NCI-H446 (cell line): ENCODE results near the gene KRTAP12-3.
"Not testable (repeated sequence)": the region's sequence is repeated elsewhere in the genome, so short reads cannot be mapped to it uniquely, and the experiment has no call there.

ENCODE experiments used
- DNase-seq, 2 experiments: peaks; one replicate each; lab custom pipeline; 2025; lab: John Stamatoyannopoulos, UW

Gene KRTAP12-3

DNA sequence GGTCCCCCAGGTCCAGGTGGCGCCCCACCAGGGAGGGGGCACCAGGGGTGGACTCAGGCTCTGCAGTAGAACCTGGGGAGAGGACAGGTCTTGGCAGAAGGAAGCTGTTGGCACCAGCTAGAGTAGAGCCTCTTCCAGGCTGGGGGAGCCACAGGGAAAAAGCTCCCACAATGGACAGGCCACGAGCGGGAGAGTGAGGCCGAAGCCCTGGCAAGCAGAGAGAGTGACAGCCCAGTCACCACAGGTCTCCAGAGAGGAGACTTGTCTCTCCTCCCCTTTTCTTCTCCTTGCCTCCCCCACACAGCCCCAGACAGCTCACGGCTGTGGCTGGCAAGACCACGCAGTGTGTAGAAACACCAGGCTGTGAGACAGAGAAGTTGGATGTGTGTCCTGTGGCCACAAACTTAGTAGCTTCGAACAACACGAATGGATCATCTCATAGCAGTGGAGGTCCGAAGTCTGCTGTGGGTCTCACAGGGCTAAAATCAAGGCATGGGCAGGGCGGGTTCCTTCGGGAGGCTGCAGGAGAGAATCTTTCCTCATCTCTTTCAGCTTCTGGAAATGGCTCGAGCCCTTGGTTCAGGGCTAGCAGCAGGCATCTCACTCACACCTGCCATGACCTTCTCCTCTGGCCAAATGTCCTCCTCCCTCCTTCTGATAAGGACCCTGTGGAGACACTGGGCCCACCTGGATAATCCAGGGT is 6.6 kb upstream of the KRTAP12-3 start:
- no peak for DNase-seq

- no peak for DNase-seq
Measured at GRCh38 chr21:44653123-44653522, 4.6 kb upstream of the KRTAP12-3 start.

DNA sequence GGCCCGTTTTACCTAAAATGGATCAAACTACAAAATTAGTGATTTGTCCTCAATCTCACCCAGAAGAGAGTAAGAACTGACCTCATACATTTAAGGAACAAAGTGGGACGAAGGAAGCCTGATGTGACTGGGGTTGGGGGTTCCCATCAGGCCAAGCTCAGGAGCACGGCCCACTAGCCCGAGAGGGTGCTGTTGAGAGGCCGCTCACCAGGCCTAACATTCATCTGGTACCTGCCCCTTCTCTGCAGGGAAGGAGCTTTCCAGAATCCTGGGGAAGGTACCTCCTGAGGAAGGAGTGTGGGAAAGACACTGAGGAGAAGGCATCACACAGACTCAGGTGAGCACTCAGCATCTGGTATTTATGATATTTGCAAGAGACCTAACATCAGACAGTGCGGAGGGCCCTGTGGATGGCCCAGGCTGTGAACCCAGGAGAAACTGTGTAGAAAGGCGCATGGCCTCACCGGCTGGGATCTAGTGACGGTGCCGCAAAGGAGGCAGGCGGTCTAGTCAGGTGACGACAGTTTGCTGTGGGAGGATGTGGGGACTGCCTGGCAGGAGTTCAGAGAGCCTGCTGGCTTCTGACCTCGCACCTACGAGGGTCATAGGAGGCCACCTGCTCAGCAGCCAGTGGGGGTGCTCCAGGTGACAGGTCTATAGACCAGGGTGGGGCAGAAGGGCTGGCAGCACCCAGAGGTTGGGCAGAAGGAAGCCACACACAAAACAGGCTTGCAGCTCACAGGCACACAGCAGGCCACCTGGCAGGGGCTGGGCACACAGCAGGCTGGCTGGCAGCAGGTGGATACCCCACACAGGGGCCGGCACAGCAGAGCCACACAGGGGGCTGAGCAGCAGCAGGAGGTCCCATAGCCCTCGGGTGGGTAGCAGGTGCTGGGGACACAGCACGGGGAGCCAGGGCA is 3.8 kb upstream of the KRTAP12-3 start:
- no peak for DNase-seq

GRCh38 chr21:44654576-44655175 is 3.1 kb upstream of the KRTAP12-3 start, which contains the start of gene KRTAP12-4:
KRTAP12-4 (minus strand) TSS chr21:44654659; CDS start chr21:44654614, 45 bp downstream.
- DNase-seq, result no peak

- no peak for DNase-seq
Measured at GRCh38 chr21:44656868-44657267, 864 bp upstream of the KRTAP12-3 start.

GRCh38 chr21:44658541-44658910 is 794 bp downstream of the KRTAP12-3 start:
- DNase-seq, result no peak

DNA sequence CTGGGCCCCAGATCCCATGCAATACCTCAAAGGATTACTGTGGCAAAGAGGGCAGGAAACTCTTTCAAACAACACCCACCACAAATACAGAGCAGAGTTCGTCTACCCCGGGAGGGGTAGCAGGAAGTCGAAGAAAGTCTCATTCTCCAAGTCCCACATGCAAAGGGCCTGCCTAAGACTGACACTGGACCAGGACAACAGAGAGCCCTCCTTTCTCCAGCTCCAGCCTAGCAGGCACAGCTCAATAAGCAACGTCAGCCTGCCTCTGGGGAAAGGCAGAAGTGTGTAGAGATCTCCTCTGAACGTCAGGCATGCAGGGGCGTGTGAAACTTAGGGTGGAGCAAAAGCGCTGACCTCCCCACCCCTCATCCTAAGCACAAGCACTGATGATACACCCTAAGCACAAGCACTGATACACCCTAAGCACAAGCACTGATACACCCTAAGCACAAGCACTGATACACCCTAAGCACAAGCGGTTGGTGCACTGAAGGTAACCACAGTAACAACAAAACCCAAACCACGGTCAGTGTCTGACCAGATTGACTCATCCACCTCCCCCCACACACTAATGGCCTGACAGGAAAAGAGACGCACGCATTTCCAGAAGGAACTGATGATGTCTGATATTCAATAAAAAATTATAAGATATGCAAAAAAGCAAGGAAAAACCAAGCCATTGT is 1.3 kb downstream of the KRTAP12-3 start:
- DNase-seq, result no peak

- not testable (repeated sequence) for DNase-seq
Measured at GRCh38 chr21:44661567-44661966, 3.8 kb downstream of the KRTAP12-3 start.

DNA sequence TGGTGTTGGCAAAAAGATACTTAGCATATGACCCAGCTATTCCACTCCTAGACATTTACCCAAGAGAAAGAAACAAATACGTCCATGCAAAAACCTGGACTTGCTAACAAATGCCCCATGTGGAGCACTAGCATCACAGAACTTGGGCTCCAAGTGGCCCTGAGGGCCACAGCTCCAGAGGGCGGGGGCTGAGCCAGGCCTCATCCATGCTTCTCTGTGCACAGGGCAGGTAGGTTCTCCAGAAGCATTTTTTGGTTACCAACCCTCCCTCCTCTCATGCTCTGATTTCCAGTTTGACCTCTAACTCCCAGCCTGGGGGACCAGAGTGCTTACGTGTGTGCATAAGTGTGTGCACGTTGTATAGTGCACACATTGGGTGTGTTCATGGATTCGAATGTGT is 7.0 kb downstream of the KRTAP12-3 start:
- no peak for DNase-seq

DNA sequence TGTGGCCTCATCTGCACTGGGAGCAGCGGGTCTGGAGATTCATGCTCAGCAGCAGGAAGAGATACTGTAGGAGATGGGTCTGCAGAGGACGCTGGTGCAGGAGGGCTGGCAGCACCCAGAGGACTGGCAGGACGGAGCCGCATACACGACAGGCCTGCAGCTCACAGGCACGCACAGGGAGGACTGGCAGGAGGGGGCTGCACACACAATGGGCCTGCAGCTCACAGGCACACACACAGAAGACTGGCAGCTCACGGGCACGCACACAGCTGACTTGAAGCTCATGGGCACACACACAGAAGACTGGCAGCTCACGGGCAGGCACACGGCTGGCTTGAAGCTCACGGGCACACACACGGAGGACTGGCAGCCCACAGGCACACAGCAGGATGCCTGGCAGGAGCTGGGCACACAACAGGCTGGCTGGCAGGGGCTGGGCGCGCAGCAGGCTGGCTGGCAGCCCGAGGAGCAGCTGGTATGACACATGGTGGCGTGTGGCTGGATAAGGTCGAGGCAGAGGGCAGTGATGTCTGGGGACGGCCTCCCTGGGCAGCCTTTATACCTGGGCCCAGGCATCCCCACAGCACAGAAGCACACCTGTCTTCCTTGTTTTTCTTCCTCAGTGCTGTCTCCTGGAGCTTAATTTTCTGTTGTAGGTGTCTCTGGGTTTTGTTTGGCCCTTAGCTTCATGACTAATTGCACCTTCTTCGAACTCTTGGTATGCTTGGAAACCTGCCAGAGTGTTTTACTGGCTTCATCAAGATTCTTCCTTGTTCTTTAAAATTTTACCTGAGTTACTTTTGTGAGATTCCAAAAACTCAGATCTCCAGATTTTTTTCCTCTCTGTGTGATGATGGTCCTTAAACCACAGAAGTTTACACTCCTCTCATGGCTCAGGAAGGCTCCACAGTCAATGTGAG is 8.9 kb downstream of the KRTAP12-3 start, which contains the start of gene KRTAP12-2:
Gene KRTAP12-2 (minus strand): TSS at position 527 of the 920 bp plus-strand sequence. CDS start 41 bp downstream, at position 486.
- no peak for DNase-seq

DNA sequence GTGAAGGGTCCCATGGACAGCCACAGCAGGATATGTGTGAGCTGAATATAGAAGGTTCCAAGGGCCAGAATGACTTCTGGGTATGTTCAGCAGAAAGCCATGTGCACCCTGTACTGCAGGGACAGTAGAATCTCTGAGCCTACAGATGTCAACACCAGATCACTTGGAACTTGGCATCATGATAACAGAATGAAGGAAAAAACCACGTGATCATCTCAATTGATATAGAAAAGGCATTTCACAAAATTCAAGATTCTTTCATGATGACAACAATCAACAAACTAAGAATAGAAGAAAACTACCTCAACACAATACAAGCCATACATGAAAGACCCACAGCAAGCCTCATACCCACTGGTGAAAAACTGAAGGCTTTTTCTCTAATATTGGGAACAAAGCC is 9.9 kb downstream of the KRTAP12-3 start:
- no peak for DNase-seq

GRCh38 chr21:44670642-44671432 is 13.1 kb downstream of the KRTAP12-3 start:
- DNase-seq, result no peak

DNA sequence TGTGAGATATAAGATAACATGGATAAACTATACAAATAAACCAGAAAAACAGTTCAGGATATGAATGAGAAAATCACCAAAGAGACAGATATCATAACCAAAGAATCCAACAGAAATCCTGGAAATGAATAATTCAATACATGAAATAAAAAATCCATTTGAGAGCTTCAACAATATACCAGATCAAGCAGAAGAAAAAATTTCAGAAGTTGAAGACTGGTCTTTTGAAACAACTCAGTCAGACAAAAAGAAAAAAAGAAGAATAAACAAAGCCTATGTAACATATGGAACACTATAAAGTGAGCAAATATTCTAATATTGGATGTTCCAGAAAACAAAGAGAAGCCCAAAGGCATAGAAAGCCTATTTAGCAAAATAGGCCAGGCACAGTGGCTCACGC is 14.2 kb downstream of the KRTAP12-3 start:
- DNase-seq, result no peak

GRCh38 chr21:44677881-44678280 is 20.1 kb downstream of the KRTAP12-3 start:
- no peak for DNase-seq

GRCh38 chr21:44681152-44681551 is 23.4 kb downstream of the KRTAP12-3 start:
- no peak for DNase-seq

- DNase-seq, result no peak
Measured at GRCh38 chr21:44681861-44682579, 24.3 kb downstream of the KRTAP12-3 start, which contains the start of gene KRTAP12-1. KRTAP12-1 (minus strand) TSS chr21:44682163; CDS start chr21:44682123, 40 bp downstream.

DNA sequence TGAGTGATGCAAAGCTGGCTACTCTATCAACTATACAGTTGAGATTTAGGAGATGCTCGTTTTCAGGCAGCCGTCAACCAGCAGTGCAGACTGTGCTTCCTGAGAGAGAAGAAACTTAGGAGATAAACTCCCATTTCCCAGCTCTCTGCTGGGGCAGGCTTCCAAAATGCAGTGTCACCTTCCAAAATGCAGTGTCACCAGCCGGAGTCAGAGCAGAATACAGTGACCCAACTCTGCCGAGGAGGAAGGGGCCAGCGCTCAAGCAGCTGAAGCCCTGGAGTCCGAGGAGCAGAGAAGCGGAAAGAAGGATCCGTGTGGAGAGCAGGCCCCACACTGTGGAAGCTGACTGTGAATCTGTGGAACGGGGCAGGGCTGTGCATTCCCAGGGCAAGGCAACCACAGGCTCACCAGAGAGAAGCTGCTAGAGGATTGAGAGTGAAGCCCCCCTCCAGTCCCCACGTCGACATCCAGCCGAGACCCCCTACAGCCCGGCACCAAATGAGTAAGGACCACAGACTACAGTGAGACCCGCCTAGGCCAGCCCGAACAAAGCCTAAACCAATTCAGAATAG is 24.9 kb downstream of the KRTAP12-3 start:
- no peak for DNase-seq

DNA sequence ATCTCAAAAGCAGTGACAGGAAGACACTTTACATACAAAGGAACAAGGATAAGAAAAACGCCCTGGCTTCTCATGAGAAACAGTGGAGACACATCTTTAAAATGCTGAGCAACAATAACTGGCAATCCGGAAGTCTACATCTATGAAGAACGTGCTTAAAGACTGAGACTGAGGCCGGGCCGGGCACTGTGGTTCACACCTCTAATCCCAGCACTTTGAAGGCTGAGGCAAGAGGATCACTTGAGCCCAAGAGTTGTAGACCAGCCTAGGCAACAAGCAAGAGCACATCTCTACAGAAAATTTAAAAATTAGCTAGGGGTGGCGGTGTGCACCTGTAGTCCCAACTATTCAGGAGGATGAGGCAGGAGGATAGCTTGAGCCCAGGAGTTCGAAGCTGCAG is 26.3 kb downstream of the KRTAP12-3 start:
- no peak for DNase-seq

DNA sequence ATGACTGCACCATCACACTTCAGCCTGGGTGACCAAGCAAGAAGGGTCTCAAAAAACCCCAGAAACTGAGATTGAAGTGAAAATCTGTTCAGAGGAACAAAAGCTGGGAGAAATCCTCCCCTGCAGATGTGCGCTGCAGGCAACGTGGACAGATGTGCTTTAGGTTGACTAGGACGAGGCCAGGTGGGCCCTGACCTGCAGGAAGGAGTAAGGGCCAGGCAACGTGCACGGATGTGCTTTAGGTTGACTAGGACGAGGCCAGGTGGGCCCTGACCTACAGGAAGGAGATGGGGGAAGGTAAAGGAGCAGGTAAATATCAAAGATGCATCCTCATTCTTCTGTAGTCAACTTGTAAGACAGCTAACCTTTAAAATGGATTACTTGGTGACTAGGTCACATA is 26.8 kb downstream of the KRTAP12-3 start:
- no peak for DNase-seq
